IgD-negative memory B cell (primary cell): ENCODE results near the gene ADGRG7. TPM values are rescaled to one million over a fixed set of nuclear protein-coding genes. Genes with fewer than 3 reads are reported as not detected.
"Not testable (repeated sequence)": the region's sequence is repeated elsewhere in the genome, so short reads cannot be mapped to it uniquely, and the experiment has no call there.

Source experiments
- H3K27ac Mint-ChIP-seq, 3 donors: one replicate each; pipeline ENCODE4 v1.8.0; 2020 to 2022; ENCODE audit warnings: mild to moderate bottlenecking in 3 of 3, mixed read lengths in 3 of 3, moderate library complexity in 1 of 3
- H3K27me3 Mint-ChIP-seq: one replicate; pipeline ENCODE4 v1.8.0; 2021; ENCODE audit warnings: mixed read lengths
- H3K36me3 Mint-ChIP-seq: one replicate; pipeline ENCODE4 v1.8.0; 2020; ENCODE audit warnings: mild to moderate bottlenecking, mixed read lengths
- H3K4me1 Mint-ChIP-seq, 3 donors: one replicate each; pipeline ENCODE4 v1.8.0; 2020 to 2022; ENCODE audit warnings: mixed read lengths in 3 of 3, mild to moderate bottlenecking in 1 of 3
- H3K4me3 Mint-ChIP-seq, 4 donors: one replicate each; pipeline ENCODE4 v1.8.0; 2020 to 2022; ENCODE audit warnings: mild to moderate bottlenecking in 4 of 4, mixed read lengths in 4 of 4, moderate library complexity in 3 of 4
- H3K9me3 Mint-ChIP-seq, 3 donors: one replicate each; pipeline ENCODE4 v1.8.0; 2020 to 2021; ENCODE audit warnings: mixed read lengths in 3 of 3, mild to moderate bottlenecking in 1 of 3
- polyA plus RNA-seq: library from polyadenylated mRNA; unstranded; fragments of 300-500 nt; fragmentation: Illumina TruSeq; gene quantifications from one replicate; pipeline ENCODE4 v1.2.3, GENCODE V29; 2021

ADGRG7 gene
- polyA plus RNA-seq, 1 donor from 2014 or later, result not detected

DNA sequence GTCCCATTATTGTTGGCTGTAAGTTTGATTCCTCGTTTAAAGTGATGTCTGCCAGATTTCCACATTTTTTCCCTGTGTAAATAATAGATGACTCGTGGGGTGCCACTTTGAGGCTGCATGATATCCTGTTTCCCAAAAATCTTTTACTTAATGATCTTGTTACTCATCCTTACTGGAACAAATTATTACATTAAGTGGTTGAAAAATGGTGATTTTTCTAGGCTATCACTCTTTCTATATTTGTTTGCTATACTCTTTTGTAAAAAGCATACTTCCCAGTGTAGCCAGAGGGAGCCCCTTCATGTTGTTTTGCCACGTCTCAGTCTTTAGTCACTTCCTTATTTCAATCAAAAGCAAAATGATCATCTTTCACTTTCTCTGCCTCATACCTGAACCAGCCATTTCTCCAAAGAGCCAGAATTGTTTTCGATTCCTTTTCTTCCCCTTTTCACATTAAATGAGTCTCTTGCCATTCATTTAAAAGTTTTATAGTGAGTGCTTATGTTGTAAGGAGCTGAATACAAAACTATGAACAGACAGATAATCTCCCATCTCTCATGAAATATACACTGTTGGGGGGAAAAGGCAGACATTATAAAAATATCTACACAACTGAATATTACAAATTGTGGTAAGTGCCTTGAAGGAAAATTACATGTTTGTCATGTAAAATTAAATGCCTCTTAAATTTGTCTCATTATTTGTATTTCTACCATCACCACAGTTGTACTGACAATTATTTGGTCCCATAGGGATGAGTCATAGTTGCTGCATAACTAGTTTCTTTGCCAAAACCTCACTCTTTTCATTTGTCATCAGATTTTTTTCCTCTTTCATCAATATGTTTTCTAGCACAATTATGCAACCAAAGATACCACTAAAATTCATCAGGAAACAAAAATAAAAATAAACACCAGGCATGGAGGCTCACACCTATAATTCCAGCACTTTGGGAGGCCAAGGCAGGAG lies 41.5 kb downstream of the ADGRG7 start:
- Mint-ChIP-seq H3K4me3 (peak overlapping the region in 3 of 4 donors; percentile 18 to 46 (median 45)), H3K27ac (peak overlapping the region in 2 of 3 donors; percentile 1 to 51), H3K4me1 (peaks cover 5 to 11% (median 7%) of the 10 kb centered on the region in 3 donors), H3K27me3 (no peaks in the 10 kb centered on the region), H3K9me3 (no peaks in the 10 kb centered on the region), H3K36me3 (no peaks in the 10 kb centered on the region)

DNA sequence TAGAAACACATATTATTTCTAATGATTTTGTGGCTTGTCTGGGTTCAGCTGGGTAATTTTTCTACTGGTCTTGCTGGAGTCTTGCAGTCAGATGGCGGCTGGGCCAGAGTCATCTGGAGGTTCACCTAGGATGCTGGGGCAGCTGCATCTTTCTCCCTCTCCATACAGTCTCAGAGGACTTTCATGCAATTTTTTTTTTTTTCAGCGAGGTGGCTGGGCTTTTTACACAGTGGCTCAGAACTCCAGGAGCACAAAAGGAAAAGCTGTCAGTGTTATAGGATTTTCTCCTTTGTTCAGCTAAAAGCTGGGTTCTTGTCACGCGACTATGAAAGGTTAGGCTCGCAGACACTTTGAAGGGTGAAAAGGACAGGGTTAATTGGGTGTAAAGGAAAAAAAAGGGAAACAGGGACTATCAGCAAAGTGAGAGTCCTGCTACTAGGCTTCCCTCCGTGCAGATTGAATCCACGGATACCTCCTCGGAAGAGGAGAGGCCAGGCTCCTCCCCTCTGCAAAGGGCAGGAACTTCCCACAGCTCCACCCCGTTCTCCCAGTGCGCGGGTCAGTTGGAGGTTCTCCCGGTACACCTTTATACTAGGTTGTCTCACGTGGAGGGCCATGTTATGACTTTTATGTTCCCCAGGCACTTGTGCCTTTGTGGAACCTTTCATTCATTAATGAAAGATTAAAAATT lies 44.3 kb downstream of the ADGRG7 start:
- H3K27me3 Mint-ChIP-seq, result no peaks in the 10 kb centered on the region
- H3K9me3 Mint-ChIP-seq, result no peaks in the 10 kb centered on the region
- H3K4me1 Mint-ChIP-seq, result peaks cover 5 to 11% (median 7%) of the 10 kb centered on the region in 3 donors
- H3K36me3 Mint-ChIP-seq, result no peaks in the 10 kb centered on the region
- no peak overlapping the region for H3K4me3 Mint-ChIP-seq
- H3K27ac Mint-ChIP-seq, result no peak overlapping the region

GRCh38 chr3:100656945-100657344 lies 47.5 kb downstream of the ADGRG7 start:
- Mint-ChIP-seq H3K27ac (no peak overlapping the region), H3K27me3 (no peaks in the 10 kb centered on the region), H3K4me3 (no peak overlapping the region), H3K4me1 (no peaks in the 10 kb centered on the region), H3K9me3 (peaks cover 0 to 2% (median 0%) of the 10 kb centered on the region in 3 donors), H3K36me3 (peaks cover 2% of the 10 kb centered on the region)

DNA sequence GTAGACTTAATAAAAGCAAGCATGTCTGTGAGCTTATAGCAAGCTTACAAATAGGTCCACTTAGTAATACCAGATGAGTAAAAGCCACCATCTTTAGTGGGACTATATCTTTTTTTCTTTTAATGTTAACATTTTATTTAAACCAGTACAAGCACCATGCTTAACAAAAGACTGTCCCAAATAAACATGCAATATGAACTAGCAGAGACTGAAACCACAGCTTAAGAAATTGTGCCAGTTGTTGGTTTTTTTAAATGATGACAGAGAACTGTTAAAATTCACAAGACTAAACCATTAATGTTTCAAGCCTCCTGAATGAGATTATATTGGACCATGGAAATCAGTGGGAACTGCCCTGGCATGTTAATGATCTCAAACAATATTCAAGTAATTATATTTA lies 51.9 kb downstream of the ADGRG7 start:
- H3K4me3 Mint-ChIP-seq, H3K27ac Mint-ChIP-seq, H3K9me3 Mint-ChIP-seq, H3K36me3 Mint-ChIP-seq, H3K27me3 Mint-ChIP-seq, H3K4me1 Mint-ChIP-seq: not testable (repeated sequence)

GRCh38 chr3:100662113-100662823 lies 52.9 kb downstream of the ADGRG7 start:
- Mint-ChIP-seq H3K9me3 (peaks cover 0 to 2% (median 2%) of the 10 kb centered on the region in 3 donors), H3K4me1 (peaks cover 0 to 4% (median 3%) of the 10 kb centered on the region in 3 donors), H3K4me3 (no peak overlapping the region), H3K36me3 (peaks cover 2% of the 10 kb centered on the region), H3K27me3 (peaks cover 2% of the 10 kb centered on the region), H3K27ac (no peak overlapping the region)

DNA sequence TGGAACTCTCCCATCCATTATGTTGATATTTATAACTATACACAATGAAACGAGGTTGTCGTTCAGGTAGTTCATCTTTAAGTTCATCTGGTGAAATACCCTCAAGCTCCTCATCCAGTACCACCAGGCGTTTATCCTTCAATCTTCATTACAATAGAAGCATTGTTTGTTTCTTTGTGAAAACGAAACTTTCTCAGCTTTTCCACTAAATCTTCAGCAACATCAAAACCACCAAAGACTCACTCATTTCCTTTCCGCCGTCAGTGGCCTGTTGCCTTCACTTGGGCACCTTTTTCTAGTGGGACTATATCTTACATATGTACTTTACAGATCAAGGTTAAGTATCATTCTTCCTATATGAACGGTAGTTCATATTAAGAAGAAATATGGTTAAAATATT lies 55.8 kb downstream of the ADGRG7 start:
- peaks cover 2% of the 10 kb centered on the region for H3K36me3 Mint-ChIP-seq
- no peak overlapping the region for H3K4me3 Mint-ChIP-seq
- no peak overlapping the region for H3K27ac Mint-ChIP-seq
- H3K27me3 Mint-ChIP-seq, result peaks cover 2% of the 10 kb centered on the region
- peaks cover 0 to 4% (median 3%) of the 10 kb centered on the region in 3 donors for H3K4me1 Mint-ChIP-seq
- H3K9me3 Mint-ChIP-seq, result peaks cover 2 to 6% (median 3%) of the 10 kb centered on the region in 3 donors

GRCh38 chr3:100666699-100667098 lies 57.3 kb downstream of the ADGRG7 start:
- H3K27me3 Mint-ChIP-seq, H3K4me3 Mint-ChIP-seq, H3K36me3 Mint-ChIP-seq, H3K4me1 Mint-ChIP-seq, H3K27ac Mint-ChIP-seq: not testable (repeated sequence)
- peaks cover 4 to 12% (median 10%) of the 10 kb centered on the region in 3 donors for H3K9me3 Mint-ChIP-seq

DNA sequence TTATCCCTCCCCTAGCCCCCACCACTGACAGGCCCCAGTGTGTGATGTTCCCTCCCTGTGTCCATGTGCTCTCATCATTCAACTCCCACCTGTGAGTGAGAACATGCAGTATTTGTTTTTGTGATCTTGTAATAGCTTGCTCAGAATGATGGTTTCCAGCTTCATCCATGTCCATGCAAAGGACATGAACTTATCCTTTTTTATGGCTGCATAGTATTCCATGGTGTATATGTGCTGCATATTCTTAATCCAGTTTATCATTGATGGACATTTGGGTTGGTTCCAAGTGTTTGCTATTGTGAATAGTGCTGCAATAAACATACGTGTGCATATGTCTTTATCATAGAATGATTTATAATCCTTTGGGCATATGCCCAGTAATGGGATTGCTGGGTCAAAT lies 57.9 kb downstream of the ADGRG7 start:
- H3K27me3 Mint-ChIP-seq, H3K27ac Mint-ChIP-seq, H3K36me3 Mint-ChIP-seq, H3K4me3 Mint-ChIP-seq, H3K4me1 Mint-ChIP-seq: not testable (repeated sequence)
- peaks cover 5 to 12% (median 10%) of the 10 kb centered on the region in 3 donors for H3K9me3 Mint-ChIP-seq

GRCh38 chr3:100670995-100671394 lies 61.6 kb downstream of the ADGRG7 start:
- H3K27me3 Mint-ChIP-seq, H3K36me3 Mint-ChIP-seq, H3K27ac Mint-ChIP-seq, H3K4me3 Mint-ChIP-seq, H3K4me1 Mint-ChIP-seq: not testable (repeated sequence)
- H3K9me3 Mint-ChIP-seq, result peaks cover 10 to 12% (median 11%) of the 10 kb centered on the region in 3 donors

GRCh38 chr3:100681496-100681895 lies 72.1 kb downstream of the ADGRG7 start:
- H3K27ac Mint-ChIP-seq, result no peak overlapping the region

DNA sequence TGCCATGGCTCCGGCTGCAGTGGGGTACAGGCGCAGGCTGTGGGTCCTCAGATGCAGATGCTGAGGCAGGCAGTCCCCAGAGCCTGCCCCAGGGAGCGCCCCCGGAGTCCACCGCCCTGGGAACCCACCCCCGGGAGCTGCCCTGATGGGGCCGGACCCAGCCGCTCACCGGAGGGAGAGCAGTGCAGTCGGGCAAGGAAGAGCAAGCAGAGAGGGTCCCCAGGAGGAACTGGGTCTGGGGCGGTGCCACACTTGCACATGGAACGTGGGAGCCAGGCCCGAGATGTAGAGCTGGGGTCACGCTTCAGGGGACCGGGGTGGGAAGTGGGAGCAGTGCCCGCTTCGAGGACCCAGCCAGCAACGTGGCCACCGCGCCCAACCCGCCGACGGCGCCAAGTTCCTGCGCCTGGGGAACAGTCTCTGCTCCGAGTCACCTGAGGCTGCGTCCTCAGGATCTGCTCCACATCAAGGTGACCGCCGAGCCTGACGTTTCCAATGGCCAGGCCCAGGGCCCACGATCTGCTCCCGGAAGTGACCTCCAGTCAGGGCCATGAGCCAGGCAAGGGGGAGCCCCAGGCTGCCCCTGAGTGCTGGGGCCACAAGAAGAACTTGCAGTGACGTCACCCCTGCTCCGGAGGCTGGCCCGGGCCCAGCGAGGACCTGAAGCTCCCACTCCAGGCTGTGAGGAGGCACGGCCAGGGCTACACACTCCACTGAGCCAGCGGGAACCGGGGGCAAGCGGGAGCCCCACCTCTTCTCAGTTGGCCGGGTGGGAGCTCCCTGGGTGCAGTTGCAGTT lies 72.9 kb downstream of the ADGRG7 start:
- Mint-ChIP-seq H3K27ac (no peak overlapping the region), H3K27me3 (no peaks in the 10 kb centered on the region), H3K4me1 (no peaks in the 10 kb centered on the region), H3K36me3 (no peaks in the 10 kb centered on the region), H3K4me3 (no peak overlapping the region), H3K9me3 (peaks cover 0 to 2% (median 0%) of the 10 kb centered on the region in 3 donors)

More at GRCh38 chr3:100681496-100681895, 72.1 kb downstream of the ADGRG7 start:
- H3K4me1 Mint-ChIP-seq, result no peaks in the 10 kb centered on the region
- no peak overlapping the region for H3K4me3 Mint-ChIP-seq
- peaks cover 1% of the 10 kb centered on the region for H3K27me3 Mint-ChIP-seq
- H3K36me3 Mint-ChIP-seq, result no peaks in the 10 kb centered on the region
- peaks cover 0 to 6% (median 0%) of the 10 kb centered on the region in 3 donors for H3K9me3 Mint-ChIP-seq

DNA sequence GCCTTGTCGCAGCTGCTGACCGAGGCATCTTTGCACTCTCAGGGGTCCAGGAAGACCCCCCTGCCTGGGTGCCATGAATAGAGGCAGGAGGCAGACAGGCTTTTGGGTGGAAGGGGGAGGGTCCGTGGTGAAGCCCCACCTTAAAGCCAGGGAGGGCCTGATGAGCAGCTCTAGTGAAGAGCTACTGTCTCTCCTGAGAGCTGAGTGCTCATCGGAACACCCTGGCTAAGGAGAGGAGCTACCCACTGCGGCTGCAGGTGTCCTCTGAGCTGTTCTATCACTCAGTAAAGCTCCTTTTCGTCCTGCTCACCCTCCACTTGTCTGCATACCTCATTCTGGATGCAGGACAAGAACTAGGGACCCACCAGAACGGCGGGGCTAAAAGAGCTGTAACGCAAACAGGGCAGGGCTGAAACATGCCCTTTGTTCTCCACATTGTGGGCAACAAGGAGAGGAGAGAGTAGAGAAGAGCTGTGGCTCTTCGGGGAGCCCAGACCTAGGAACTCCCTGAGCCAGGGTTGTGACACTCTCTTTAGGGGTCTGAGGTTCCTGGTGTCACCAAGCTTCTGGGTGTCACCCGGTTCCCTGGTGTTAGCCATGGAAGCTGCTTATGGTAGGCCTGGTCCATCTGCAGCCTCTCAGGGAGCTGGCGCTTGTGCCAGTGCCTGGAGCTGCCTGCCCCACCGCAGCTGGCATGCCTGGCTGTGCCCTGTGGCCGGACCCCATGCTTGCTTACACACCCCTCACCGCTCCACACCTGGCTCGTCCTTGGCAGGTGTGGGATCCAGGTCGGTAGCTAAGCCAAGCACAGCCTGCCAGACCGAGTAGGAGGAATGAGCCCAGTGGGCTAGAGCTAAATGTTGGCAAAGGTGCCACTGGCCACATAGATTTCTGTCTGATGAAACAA lies 73.7 kb downstream of the ADGRG7 start:
- Mint-ChIP-seq H3K4me3 (no peak overlapping the region), H3K9me3 (peaks cover 0 to 2% (median 0%) of the 10 kb centered on the region in 3 donors), H3K27me3 (no peaks in the 10 kb centered on the region), H3K27ac (no peak overlapping the region), H3K4me1 (no peaks in the 10 kb centered on the region), H3K36me3 (no peaks in the 10 kb centered on the region)

- H3K4me1 Mint-ChIP-seq, result no peaks in the 10 kb centered on the region
Measured at GRCh38 chr3:100693225-100693624, 83.8 kb downstream of the ADGRG7 start.

More at GRCh38 chr3:100693225-100693624, 83.8 kb downstream of the ADGRG7 start:
- no peak overlapping the region for H3K27ac Mint-ChIP-seq
- no peaks in the 10 kb centered on the region for H3K36me3 Mint-ChIP-seq
- peaks cover 18% of the 10 kb centered on the region for H3K27me3 Mint-ChIP-seq
- H3K4me3 Mint-ChIP-seq, result no peak overlapping the region
- peaks cover 0 to 2% (median 0%) of the 10 kb centered on the region in 3 donors for H3K9me3 Mint-ChIP-seq
